HK-2 (cell line): ENCODE measurements around the gene KRTAP3-3.
"Not testable (repeated sequence)": the region's sequence is repeated elsewhere in the genome, so short reads cannot be mapped to it uniquely, and the experiment has no call there.

ENCODE experiments used
- DNase-seq: peaks from one replicate; pipeline ENCODE4 v3.0.0-alpha.2; 2018; ENCODE audit not compliant: unreplicated experiment

The KRTAP3-3 gene

DNA sequence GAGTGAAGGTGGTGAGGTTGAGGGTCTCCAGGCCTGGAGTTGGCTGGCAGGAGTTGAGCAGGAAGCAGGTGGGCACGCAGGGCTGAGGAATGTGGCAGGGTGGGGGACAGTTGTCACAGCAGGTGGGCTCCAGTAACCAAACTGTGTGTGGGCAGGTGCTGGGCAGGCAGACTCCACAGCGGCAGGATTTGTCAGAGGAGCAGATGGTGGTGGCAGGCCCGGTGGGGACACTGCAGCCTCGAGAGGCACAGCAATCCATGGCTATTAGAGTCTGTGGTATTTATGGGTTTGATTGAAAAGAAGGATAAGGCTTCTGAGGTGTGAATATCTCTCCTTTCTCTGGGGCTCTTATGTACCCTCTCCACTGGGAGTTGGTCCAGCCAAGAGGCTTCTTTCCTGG lies at the start of gene KRTAP3-3:
Gene KRTAP3-3 (minus strand): TSS at position 326 of the 400 bp plus-strand sequence. CDS start 67 bp downstream, at position 259.
- no peak for DNase-seq

DNA sequence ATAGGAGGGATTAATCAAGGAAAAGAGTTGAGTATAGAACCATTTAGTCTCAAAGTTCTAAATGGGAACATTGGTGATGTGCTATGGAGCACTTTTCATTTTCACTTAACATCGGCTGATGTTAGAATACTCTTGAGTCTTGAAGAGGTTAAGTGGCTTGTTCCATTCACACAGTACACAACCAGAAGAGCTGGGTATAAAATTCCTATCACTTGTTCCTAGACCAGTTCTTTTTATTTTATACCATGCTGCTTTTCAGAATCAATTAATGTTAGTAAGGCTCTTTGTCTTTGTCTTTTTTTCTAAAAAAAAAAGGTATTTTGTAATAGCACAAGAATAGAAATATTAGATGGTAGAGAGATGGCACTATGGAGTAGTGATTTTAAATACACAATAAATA lies 49.0 kb upstream of the KRTAP3-3 start:
- no peak for DNase-seq

DNA sequence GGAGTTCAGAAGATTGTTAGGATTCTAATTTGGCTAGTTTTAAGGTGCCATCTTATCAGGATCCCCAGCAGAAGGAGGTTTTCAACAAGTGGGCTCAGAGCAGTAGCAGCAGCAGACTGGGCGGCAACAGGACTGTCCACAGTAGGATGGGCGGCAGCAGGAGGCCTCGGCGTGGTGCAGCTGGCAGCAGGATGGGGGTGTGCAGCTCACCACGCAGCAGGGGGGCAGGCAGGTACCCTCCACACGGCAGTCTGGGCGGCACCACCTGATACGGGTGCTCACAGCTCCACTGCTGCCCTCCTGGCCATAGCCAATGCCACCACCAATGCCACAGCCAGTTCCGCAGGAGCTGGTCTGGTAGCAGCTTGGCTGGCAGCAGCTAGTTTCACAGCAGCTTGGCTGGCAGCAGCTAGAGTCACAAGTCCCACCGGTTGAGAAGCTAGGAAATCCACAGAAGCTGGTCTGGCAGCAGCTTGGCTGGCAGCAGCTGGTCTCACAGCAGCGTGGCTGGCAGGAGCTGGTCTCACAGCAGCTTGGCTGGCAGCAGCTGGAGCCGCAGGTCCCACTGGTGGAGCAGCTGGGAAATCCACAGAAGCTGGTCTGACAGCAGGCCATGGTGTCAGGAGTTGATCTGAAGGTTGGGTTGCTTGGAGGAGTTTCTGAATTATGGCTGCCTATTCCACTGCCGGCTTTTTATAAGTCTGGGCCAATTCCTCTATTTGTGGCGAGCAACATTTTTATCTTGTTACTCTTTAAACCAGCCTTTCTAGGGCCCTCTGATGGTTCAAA lies 47.0 kb upstream of the KRTAP3-3 start, which contains the start of gene KRTAP1-1:
Gene KRTAP1-1 (minus strand): TSS at position 668 of the 789 bp plus-strand sequence. CDS start 53 bp downstream, at position 615.
- not testable (repeated sequence) for DNase-seq

DNA sequence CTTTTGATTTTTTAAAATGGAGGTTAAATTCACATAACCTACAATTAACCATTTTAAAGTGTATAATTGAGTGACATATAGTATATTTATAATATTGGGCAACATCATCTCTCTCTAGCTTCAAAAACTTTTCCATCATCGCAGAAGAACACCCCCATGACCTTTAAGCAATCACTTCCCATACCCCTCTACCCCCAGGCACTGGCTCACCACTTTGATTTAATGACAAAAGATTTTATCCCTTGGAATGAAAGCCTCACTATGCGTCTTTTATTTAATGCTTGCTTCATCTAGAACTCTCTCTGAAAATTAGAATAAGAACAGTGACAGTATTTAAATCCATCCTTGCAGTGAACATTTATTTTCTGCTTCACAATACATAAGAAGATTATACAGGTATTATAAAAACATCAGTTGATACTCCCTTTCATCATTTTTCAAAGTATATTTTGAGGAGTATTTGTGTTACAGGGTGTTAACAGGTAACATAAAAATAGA lies 43.9 kb upstream of the KRTAP3-3 start:
- DNase-seq: no peak

DNA sequence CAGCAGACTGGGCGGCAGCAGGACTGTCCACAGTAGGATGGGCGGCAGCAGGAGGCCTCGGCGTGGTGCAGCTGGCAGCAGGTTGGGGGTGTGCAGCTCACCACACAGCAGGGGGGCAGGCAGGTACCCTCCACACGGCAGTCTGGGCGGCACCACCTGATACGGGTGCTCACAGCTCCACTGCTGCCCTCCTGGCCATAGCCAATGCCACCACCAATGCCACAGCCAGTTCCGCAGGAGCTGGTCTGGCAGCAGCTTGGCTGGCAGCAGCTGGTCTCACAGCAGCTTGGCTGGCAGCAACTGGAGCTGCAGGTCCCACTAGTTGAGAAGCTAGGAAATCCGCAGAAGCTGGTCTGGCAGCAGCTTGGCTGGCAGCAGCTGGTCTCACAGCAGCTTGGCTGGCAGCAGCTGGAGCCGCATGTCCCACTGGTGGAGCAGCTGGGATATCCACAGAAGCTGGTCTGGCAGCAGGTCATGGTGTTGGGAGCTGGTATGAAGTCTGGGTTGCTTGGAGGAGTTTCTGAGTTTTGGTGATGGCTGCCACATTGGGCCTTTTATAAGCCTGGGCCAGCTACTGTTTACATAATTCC lies 40.5 kb upstream of the KRTAP3-3 start, which contains the start of gene KRTAP1-3:
Gene KRTAP1-3 (minus strand): TSS at position 529 of the 590 bp plus-strand sequence. CDS start 53 bp downstream, at position 476.
- DNase-seq: not testable (repeated sequence)

DNA sequence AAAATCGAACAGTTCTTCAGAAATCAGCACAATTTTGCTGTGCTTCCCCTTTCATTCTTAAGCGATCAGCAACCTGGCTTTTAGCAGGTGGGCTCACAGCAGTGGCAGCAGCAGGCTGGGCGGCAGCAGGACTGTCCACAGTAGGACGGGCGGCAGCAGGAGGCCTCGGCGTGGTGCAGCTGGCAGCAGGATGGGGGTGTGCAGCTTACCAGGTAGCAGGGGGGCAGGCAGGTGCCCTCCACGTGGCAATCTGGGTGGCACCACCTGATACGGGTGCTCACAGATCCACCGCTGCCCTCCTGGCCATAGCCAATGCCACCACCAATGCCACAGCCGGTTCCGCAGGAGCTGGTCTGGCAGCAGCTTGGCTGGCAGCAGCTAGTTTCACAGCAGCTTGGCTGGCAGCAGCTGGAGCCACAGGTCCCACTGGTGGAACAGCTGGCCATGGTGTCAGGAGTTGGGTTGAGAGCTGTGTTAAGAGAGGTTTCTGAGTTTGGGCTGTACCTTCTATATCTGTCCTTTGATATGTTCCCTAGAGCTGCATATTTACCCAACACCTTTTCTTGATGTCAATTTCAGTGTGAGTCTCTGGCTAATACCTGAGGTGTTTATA lies 35.8 kb upstream of the KRTAP3-3 start, which contains the start of gene KRTAP1-4:
Gene KRTAP1-4 (minus strand): TSS at position 563 of the 613 bp plus-strand sequence. CDS start 117 bp downstream, at position 446.
- DNase-seq: no peak

DNA sequence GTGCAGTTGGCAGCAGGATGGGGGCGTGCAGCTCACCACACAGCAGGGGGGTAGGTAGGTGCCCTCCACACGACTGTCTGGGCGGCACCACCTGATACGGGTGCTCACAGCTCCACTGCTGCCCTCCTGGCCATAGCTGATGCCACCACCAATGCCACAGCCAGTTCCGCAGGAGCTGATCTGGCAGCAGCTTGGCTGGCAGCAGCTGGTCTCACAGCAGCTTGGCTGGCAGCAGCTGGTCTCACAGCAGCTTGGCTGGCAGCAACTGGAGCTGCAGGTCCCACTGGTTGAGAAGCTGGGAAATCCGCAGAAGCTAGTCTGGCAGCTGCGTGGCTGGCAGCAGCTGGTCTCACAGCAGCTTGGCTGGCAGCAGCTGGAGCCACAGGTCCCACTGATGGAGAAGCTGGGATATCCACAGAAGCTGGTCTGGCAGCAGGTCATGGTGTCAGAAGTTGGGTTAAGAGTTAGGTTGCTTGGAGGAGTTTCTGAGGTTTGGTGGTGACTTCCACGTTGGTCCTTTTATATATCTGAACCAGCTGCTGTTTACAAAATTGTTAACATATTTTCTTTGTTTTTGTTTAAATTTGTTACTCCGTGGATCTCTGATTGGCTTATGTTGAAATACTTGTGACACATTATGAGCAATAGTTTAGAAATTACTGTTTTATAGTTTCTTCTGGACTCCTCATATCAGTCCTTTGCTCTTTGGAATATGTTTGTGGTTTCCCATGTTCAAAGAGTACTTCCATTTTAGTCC lies 32.9 kb upstream of the KRTAP3-3 start, which contains the start of gene KRTAP1-5:
Gene KRTAP1-5 (minus strand): TSS at position 494 of the 757 bp plus-strand sequence. CDS start 53 bp downstream, at position 441.
- DNase-seq: no peak

DNA sequence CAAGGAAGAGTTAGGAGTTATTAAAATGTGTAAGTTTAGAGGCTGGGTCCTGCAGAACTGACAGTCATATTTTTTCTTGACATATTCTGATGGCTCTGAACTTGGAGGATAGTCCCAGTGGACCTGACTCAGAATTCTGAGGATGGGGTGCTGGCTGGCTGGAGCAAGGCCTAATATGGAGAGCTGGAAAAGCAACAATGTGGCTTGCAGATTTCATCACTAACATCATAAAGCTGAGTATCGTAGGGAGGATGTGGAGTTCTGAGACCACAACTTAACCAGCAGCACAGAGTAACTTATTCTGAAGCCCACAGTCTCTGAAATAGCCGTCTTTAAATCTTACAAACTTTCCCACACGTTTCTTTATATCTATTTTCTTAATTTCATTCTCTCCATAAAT lies 30.7 kb upstream of the KRTAP3-3 start:
- no peak for DNase-seq

DNA sequence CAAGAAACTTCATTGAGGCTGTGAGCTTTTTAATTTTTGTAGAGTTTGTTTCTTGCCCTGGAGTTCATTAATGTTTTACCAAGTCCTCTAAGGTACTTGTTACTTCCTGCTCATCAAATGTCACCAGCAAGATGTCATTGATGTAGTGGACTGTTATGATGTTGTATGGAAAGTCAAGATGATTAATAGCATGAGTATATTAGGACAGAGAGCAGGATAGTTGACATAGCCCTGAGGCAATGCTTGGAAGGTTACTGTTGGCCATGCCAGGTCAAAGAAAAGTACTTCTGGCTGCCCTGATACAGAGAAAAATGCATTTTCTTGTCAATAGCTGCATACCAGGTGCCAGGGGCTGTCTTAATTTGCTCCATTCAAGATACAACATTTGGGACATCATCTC lies 26.4 kb upstream of the KRTAP3-3 start:
- no peak for DNase-seq

DNA sequence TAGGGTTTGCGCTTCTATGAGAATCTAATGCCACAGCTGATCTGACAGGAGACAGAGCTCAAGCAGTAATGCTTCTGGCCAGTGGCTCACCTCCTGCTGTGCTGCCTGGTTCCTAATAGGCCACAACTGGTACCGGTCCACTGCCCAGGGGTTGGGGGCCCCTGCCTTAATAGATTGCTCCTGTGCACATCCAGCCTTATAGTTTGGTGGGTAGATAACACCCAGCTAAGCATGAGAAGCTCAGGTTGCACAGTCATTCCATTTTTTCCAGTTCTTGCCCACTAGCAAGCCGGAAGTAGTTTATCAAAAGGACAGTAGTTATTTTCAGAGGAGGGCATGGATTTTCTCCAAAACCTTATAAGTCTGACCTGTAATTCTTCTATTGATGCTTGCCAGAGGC lies 25.5 kb upstream of the KRTAP3-3 start:
- DNase-seq: no peak

DNA sequence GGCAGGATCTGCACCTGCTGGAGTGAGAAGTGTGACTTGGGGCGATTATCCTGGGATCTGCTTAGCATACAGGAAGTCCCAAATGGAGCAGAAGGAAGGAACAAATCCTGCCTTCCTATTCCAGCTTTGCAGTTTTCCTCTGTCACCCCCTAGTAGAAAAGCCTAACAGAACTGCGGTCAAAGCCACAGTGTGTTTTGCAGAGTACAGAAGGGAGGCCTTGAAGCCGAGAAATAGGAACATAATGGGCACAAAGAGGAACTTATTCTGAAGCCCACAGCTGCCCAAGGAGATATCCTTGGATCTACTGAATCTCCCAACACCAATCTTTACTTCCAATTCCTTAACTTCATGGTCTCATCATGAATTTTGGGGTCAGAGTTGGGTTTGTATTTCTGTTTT lies 24.6 kb upstream of the KRTAP3-3 start:
- no peak for DNase-seq

DNA sequence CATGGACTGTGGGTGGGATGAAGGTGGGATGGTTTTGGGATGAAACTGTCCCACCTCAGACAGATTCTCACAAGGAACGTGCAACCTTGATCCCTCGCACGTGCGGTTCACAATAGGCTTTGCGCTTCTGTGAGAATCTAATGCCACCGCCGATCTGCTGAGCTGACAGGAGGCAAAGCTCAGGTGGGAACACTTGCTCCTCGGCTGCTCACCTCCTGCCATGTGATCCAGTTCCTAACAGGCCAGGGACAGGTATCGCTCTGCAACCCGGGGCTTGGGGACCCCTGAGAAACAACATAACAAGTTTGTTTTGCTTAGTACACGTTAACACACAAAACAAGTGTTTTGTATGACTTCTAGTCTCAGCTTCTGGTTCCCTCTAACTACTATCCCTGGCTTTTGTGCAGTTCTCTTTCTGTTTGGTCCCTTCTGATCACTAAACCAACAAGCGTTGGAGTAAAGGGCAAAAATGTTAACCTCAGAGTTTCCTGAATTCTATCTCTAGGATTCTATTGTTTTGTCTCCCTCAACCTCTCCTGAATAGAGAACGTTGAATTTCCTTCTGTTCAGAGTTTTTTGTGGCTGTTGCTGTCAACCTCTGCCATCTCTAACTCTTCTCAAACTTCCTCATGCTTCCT lies 22.7 kb upstream of the KRTAP3-3 start:
- DNase-seq: no peak

DNA sequence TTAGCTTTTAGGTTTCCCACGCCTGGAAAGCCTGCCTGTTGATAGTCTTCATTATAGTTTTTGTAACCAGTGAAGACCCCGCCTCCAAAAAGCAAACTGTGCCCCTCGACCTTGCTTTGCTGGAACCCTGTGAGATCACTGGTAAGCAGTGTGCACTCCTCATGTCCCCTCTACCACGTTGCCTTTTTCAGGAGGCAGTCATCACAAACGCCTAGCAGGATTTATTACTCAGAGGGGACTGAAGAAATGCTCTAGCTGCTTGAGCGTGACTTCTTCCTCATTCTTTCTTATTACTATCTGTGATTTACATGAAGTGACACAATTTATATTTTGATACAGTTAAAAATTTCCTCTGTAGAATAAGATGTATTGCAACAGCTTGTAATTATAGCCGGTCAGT lies 21.5 kb upstream of the KRTAP3-3 start:
- DNase-seq: no peak

DNA sequence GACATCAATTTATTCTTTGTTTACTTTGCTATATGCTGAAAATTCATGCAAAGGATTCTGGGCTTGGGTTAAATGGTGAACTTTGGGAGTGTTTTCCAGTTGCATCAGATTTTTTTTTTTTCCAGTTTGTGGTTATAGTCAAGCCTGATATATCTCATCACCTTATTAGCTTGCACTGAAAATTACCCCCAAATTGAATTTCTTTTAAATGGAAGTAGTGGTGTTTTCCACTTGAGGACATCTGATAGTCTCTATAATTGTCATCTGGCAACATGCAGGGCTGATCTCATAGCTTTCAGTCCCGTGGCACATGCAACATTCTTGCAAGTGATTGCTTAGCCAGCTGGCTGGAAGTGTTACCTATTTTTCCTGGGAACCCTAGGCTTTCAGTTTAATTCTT lies 19.6 kb upstream of the KRTAP3-3 start:
- DNase-seq: no peak

DNA sequence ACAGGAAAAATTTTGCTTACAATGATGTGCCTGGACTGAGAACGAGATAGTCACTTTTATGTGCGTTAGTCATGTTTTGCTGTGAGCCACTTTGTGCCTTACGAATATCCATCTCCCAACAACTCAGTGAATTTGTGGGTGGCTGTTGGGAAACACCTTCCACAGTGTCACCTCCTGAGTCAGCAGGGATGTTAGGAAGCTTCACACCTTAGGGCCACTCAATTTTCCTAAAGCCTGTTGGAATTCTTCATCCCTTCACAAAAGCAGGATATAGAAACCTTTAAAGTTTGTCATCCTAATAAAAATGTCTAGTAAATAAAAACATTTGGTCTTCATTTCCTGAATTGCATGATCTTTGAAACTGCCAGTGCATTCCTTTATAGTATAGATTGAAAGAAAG lies 19.2 kb upstream of the KRTAP3-3 start:
- no peak for DNase-seq

DNA sequence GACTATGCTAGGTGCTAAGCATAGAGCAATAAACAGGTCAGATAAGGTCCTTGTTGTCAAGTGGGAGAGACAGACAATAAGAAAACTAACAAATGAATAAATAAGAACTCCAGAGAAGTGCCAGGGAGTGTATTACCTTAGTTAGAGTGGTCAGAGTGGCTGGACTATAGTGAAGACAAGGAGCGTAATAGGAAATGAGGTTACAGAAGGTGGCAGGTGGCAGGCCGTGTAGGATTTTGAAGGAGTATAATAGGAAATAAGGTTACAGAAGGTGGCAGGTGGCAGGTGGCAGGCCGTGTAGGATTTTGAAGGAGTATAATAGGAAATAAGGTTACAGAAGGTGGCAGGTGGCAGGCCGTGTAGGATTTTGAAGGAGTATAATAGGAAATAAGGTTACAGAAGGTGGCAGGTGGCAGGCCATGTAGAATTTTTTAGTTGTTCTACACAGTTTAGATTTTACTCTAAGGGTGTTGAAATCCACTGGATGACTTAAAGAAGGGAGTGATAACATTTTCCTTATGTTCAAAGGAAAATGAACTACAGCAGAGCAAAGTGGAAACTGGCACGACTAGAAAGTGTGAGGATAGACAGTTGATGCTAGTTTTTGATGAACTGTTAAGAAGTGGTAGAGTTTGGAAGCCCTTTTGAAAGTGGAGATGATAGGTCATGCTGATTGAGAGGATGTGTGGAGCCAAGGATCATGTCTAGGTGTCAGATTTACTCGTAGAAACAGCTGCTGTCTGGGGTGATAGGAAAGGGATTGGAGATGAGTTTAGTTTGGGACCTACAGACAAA lies 18.6 kb upstream of the KRTAP3-3 start:
- DNase-seq: no peak

DNA sequence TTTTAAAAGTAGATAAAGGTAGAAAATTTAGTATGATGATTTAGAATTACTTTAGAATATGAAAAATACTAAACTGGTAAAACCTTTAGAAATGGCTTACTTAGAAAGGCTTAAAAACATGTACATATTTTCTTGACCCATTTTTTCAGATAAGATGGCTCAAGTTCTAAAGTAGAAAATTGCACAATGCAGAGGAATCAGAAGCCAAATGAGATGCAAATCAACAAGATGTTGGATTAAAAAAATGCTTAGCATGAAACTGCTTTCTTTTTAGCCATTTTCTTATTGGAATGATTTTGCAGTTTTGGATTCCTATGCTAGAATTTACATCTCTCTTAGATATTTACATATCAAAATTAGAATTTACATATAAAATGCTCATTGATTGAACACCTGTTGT lies 16.5 kb upstream of the KRTAP3-3 start:
- DNase-seq: no peak

DNA sequence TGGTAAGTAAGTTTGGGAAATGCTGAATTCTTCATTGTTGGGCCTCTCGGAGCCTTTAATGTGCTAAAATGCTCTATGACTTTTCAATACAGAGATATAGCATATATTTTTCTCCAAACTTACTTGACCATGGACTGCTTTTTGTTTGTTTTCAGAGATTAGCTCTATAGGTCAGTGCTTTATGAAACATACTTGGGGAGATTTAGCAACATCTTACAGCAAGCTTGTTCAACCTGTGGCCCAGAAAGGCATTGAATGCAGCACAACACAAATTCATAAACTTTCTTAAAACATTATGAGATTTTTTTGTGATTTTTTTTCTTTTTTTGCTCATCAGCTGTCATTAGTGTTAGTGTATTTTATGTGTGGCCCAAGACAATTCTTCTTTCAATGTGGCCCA lies 16.0 kb upstream of the KRTAP3-3 start:
- DNase-seq: no peak

DNA sequence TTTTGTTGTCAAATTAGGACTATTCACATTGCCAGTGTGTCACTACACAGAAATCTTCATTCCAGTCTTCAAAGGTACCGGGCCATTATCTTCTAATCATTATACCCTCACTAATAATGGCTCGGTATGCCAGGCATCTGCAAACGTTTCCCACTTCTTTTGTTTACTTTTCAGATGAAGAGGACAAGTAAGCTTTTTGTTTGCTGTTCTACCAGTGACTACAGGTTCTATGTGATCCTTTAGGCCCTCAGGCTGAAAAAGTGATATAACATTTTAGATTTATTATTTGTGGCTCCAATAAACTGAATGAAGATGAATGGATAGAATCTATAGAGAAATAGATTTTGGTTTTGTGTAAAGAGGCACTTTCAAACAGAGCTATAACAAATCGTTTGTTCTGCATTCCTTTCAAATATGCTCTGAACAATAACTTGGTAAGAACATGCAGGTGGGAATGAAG lies 15.4 kb upstream of the KRTAP3-3 start:
- DNase-seq: no peak

DNA sequence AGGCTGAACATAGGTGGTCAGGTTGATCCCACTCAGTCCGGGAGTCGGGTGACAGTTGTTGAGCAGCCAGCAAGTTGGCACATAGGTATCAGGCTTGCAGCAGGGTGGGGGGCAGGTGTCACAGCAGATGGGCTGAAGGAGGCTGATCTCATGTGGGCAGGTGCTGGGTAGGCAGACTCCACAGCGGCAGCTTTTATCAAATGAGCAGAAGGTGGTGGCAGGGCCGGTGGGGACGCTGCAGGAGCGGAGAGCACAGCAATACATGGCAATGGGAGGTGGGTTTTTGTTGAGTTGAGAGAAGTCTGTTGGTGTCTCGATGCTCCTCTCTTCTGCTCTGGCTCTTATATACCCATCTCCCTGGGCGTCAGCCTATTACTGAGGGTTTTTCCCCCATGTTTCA lies 14.8 kb upstream of the KRTAP3-3 start, which contains the start of gene KRTAP3-1:
Gene KRTAP3-1 (minus strand): TSS at position 318 of the 400 bp plus-strand sequence. CDS start 54 bp downstream, at position 264.
- no peak for DNase-seq
